SK-N-SH (cell line): ENCODE data around the gene CYP27C1.

ENCODE experiments used
- CTCF ChIP-seq: fragments of 200-600 bp; sonication (generic); IDR thresholded peaks from 2 replicates; pipeline ENCODE4 v1.6.1; 2017; ENCODE audit warnings: antibody characterized with exemption, mild to moderate bottlenecking, moderate library complexity
- ELF1 ChIP-seq: IDR thresholded peaks from 2 replicates; pipeline ENCODE4 v1.4.0; 2012
- EP300 ChIP-seq, 2 experiments: IDR thresholded peaks; 2 replicates each; pipeline versions ENCODE4 v1.4.0 to v1.6.1; 2012; ENCODE audit warnings: borderline replicate concordance in 1 of 2, low read depth in 1 of 2, low read length in 1 of 2
- EZH2phosphoT487 ChIP-seq: fragments of 200-600 bp; sonication (generic); IDR thresholded peaks from 2 replicates; pipeline ENCODE4 v1.6.1; 2017; ENCODE audit warnings: low read depth, mixed run types, mild to moderate bottlenecking, antibody characterized with exemption, moderate library complexity, borderline replicate concordance
- GABPA ChIP-seq: IDR thresholded peaks from 2 replicates; pipeline ENCODE4 v1.4.0; 2012; ENCODE audit warnings: low read depth, mild to moderate bottlenecking
- GATA2 ChIP-seq: sonication (generic); formaldehyde crosslinking; IDR thresholded peaks from 2 replicates; pipeline ENCODE4 v1.5.0; 2020; ENCODE audit warnings: mild to moderate bottlenecking, missing genetic modification reagents
- POLR2AphosphoS5 ChIP-seq: IDR thresholded peaks from 2 replicates; pipeline ENCODE4 v1.6.1; 2012; ENCODE audit warnings: low read depth, low read length
- SIN3A ChIP-seq: IDR thresholded peaks from 2 replicates; pipeline ENCODE4 v1.6.1; 2012; ENCODE audit warnings: low read depth, mild to moderate bottlenecking, low read length, moderate library complexity, borderline replicate concordance
- TAF1 ChIP-seq: IDR thresholded peaks from 2 replicates; pipeline ENCODE4 v1.6.1; 2012; ENCODE audit warnings: low read depth, mild to moderate bottlenecking, low read length, moderate library complexity, borderline replicate concordance
- TEAD4 ChIP-seq: IDR thresholded peaks from 2 replicates; pipeline ENCODE4 v1.4.0; 2012; ENCODE audit warnings: mild to moderate bottlenecking, borderline replicate concordance; ENCODE audit not compliant: insufficient read depth
- USF1 ChIP-seq: IDR thresholded peaks from 2 replicates; pipeline ENCODE4 v1.4.0; 2012; ENCODE audit warnings: low read depth, borderline replicate concordance
- YY1 ChIP-seq: IDR thresholded peaks from 2 replicates; pipeline ENCODE4 v1.4.0; 2012; ENCODE audit warnings: low read depth, mild to moderate bottlenecking

- no peak for TF ChIP-seq TAF1
- no peak for TF ChIP-seq CTCF
- no peak for TF ChIP-seq GATA2 (CRISPR knock-in tag)
- no peak for TF ChIP-seq EP300 (IDR thresholded peaks at IDR 0.05; ENCODE audit: borderline replicate concordance in 1 of 2, low read depth in 1 of 2, low read length in 1 of 2)
- no peak for TF ChIP-seq TEAD4
- no peak for TF ChIP-seq GABPA
- no peak for TF ChIP-seq SIN3A
- no peak for TF ChIP-seq EZH2phosphoT487
- TF ChIP-seq POLR2AphosphoS5, result no peak
- TF ChIP-seq USF1, result no peak
- TF ChIP-seq YY1, result no peak
- TF ChIP-seq ELF1, result no peak
These were observed 40.3 kb downstream of the CYP27C1 start for GRCh38 chr2:127179766-127180165.
